Fibroblast of skin of right quadriceps (primary cell): ENCODE results near the gene ELOB.

ENCODE experiments used
- DNase-seq: peaks from one replicate; pipeline ENCODE4 v3.0.0-alpha.2; 2013

The ELOB gene

GRCh38 chr16:2779978-2780898 lies 3.2 kb upstream of the ELOB start:
- no peak for DNase-seq

GRCh38 chr16:2779151-2779920 lies 2.3 kb upstream of the ELOB start:
- no peak for DNase-seq

- no peak for DNase-seq
Observed at GRCh38 chr16:2778630-2778958, 1.5 kb upstream of the ELOB start.

GRCh38 chr16:2777903-2778629 lies 986 bp upstream of the ELOB start:
- DNase-seq: no peak

GRCh38 chr16:2776500-2777139 lies 460 bp downstream of the ELOB start:
- DNase-seq: no peak

- DNase-seq: no peak
Observed at GRCh38 chr16:2775765-2776499, 1.1 kb downstream of the ELOB start.

- no peak for DNase-seq
Observed at GRCh38 chr16:2775131-2775716, 1.9 kb downstream of the ELOB start.

- no peak for DNase-seq
Observed at GRCh38 chr16:2774161-2774891, 2.8 kb downstream of the ELOB start.

GRCh38 chr16:2773188-2773968 lies 3.7 kb downstream of the ELOB start:
- DNase-seq: peak; percentile 26

GRCh38 chr16:2771496-2772402 lies 5.3 kb downstream of the ELOB start:
- DNase-seq: no peak

- no peak for DNase-seq
Observed at GRCh38 chr16:2770057-2770951, 6.8 kb downstream of the ELOB start.

GRCh38 chr16:2769675-2770056 lies 7.4 kb downstream of the ELOB start:
- DNase-seq: no peak

GRCh38 chr16:2769100-2769529 lies 8.0 kb downstream of the ELOB start:
- DNase-seq: no peak

GRCh38 chr16:2768403-2769089 lies 8.5 kb downstream of the ELOB start:
- no peak for DNase-seq

- no peak for DNase-seq
Observed at GRCh38 chr16:2767891-2768290, 9.2 kb downstream of the ELOB start.

- DNase-seq: no peak
Observed at GRCh38 chr16:2767140-2767731, 9.8 kb downstream of the ELOB start.
